NOMO-1 treated with dmso at 0.1 percent for 144 hours (cell line): ENCODE measurements around the gene KCTD12.

Source experiments
- DNase-seq: peaks from one replicate; lab custom pipeline; 2025; ENCODE audit not compliant: unreplicated experiment; lab: John Stamatoyannopoulos, UW

The KCTD12 gene

GRCh38 chr13:76888421-76888820 is 2.2 kb upstream of the KCTD12 start:
- DNase-seq = no peak

- no peak for DNase-seq
These were observed 915 bp upstream of the KCTD12 start for GRCh38 chr13:76887076-76887563.

GRCh38 chr13:76886005-76886291 is 257 bp downstream of the KCTD12 start:
- no peak for DNase-seq

DNA sequence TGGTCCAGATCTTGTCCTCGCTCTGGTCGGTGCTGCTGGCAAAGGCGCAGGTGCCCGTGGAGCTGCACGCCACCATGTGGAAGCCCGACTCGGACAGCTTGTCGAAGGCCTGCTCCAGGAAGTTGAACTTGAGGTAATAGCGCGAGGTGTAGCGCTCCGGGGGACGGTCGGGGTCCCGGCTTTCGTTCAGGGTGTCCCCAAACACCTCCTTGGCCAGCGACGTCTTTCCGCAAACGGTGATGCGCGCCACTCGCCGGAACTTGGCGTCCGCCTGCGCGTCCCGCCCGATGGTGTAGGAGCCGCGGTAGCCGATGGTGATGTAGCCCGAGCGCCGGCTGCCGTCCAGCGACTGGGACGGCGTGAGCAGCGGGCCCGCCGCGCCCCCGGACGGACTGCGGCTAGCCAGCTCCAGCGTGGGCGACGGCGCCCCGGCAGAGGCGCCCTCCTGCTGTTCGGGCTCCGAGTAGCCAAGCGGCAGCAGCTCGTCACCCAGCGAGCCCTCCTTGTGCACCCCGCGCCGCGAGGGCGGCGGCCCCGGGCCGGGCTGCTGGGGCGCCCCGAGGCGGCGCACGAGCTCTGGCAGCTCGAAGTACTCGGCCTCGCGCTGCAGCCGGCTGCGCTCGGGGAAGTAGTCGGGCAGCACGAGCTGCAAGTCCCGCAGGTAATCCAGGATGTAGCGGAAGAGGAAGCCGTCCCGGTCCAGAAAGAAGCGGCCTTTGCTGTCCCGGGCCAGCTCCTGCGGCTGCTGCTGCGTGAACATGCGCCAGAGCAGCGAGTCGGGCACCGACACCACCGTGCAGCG is 801 bp downstream of the KCTD12 start:
- peak; percentile 61 for DNase-seq

- DNase-seq = no peak
These were observed 1.4 kb downstream of the KCTD12 start for GRCh38 chr13:76884907-76885202.

DNA sequence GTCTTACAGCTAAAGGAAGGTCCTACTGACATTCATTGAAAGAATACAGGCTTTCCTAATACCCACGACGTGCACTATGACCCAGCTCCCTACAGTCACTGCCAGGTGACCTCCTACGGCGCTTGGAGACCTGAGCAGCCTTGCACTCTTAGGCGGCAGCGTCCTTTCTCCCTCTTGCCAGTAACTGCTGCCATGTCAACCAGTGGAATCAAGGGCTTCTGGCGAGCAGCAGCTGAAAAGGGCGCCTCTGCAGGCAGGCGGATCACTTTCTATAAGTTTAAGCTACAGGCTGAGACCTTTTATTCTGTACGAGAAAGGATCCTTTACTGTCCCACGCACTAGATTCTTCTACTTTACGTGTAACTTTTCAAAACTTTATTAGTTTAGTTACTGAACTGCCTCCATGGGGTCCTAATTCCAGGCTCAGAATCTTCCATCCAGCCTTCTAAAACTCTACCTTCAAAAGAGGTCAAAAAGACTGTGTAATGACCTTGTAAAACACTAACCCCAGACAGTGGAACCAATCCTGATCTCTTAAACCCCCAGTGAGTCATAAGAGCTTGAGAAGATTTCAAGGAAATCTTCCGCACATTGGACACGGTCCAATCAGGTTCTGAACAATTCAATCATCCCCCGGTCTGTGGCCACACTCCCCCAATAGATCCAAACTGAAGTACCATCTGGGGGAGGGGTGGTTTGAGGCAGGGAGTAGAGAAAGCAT is 1.9 kb downstream of the KCTD12 start:
- DNase-seq = no peak

DNA sequence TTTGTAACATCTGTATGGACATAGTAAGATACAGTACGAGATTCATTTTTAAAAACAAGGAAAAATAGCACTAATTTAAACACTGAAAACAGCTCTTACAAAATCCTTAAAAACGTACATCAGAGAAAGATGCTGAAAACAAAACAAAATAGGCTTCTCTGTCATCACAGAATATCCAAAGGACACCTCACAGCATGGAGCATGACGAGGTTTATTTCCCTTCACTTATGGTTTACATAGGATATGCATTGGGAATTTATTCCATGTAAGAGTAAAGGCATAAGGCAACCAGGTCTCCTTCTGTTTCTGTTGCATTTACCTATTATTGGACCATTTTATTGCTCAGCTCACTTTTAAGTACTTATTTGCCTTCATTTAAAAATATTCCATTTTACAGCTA is 3.0 kb downstream of the KCTD12 start:
- no peak for DNase-seq

DNA sequence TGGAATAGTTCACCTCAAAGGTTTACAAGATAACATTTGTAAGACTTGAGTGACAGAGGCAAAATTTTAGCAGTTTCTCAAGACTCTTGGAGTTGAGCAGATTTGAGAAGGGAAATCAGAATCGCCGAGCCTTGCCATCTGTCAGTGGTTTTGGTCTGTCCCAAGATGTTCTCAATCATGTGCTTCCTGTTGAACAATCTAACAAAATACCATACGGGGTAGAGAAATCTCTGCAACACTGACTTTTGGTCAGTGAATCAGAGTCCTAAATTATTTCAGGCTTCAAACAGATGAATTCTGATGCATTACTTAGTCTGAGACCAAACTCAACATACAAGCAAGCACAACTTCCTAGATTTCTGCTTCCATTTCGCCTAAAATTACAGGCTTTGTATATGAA is 3.8 kb downstream of the KCTD12 start:
- peak; percentile 69 for DNase-seq

DNA sequence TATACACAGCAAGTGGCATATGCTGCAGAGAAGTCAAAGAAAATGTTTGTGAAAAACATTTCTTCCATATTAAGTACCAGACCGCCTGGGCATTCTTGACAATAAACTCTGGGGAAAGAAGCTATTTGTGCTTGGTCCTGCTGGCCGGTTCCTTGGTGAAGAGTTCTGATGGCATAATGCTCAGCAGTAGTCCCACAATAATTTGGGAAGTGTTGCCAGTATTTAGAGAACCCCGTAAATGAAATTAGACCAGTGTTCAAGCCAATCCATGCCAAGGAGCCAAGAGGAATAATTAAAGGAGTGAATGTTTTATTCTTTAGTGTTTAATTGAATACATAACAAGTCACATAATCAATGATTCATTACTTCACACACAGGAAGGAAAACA is 6.3 kb downstream of the KCTD12 start:
- no peak for DNase-seq

DNA sequence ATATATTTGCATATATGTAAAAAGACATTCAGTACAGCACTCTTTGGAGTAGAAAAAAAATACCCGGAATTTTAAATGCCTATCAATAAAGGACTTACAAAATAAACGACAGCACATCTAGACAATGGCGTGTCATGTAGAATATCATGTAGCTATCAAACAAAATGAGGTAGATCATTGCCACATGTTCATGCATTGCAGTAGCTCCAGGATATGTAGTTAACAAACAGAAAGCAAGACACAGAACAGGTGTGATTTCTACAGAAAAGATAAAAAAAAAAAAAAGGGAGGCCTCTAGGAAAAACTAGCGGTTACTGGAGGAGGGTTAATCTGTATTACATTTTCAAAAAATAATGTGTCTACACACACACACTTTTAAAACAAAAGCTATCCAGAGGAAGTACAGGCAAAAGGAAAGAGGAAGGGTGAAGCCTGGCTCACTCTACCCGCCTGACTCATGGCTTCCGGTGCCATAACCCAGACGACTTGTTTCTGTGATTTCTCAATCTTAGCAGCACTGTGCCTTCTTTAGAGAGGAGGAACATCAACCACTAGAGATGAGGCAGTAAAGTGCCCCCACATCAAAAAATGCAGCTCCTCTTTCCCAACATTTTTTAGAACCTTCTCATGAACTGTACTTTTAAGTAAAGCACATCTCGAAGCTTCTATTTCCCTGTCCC is 6.9 kb downstream of the KCTD12 start:
- peak; percentile 93 for DNase-seq

DNA sequence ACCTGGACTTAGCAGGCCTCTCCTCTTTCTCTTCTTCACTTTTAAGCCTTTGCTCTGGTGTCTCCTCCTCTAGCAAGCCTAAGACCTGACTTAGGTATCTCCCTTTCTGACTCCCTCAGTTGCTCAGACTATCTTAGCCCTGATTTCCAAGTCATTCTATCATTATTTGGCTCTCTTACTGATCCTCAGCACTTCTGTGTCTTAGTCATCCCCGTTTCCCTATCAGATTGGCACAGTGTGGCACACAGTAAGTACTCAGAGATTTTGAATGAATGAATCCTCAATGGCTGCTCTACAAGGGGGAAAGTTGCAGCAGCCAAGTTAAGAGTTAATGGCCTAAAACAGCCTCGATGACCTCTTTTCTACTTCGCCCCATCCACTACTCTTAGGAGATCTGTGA is 8.2 kb downstream of the KCTD12 start:
- DNase-seq = no peak

DNA sequence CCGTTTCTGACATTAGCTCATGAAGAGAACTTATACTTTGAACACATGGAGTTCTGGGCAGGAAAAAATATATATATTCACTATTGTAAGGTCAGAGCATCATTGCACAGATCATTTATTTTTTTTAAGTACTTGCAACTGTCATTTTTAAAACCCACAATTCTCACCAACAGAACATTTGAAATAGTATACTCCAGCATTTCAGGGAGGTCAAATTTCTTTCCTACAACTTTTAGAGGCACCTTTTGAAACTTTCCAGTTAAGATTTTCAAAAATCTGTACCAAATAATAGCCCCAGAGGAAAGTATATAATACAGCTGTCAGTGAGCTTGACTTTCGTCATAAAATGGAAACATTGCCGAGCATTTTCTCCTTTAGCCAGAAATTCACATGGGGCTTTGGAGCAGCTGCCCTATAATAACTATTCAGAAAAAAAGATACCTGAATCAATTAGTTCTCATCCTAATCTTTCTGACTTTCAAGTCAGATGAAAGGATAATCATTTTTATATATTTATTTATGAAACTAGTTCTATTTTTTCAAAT is 10.9 kb downstream of the KCTD12 start:
- no peak for DNase-seq

- DNase-seq = peak; percentile 47
These were observed 11.7 kb downstream of the KCTD12 start for GRCh38 chr13:76874479-76874878.

DNA sequence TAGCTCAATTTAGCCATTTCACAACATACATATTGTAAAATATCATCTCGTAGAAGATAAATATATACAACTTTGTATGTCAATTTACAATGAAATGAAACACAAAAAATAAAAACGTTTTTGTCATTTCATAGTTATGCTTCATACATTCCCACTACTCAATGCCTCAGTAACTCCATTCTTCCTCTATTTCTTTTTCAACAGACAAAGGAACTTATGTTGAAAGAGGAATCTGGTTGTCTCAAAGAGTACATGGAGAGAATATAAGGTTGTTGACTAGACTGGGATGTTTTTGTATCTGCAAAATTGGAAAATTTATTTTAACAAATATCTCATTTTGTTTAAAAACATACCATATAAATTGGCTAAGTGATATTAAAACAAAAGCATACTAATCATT is 12.8 kb downstream of the KCTD12 start:
- DNase-seq = no peak

DNA sequence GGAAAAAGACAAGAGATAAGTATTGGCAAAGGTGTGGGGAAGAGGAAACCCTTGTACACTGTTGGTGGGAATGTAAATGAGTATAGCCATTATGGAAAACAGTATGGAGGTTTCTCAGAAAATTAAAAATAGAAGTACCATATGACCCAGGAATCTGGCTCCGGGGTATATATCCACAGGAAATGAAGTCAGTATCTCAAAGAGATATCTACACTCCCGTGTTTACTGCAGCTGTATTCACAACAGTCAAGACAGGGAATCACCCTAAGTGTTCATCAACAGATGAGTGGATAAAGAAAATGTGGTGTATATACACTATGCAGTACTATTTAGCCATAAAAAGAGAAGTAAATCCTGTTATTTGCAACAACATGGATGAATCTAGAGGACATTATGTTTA is 13.5 kb downstream of the KCTD12 start:
- DNase-seq = no peak

- no peak for DNase-seq
These were observed 14.8 kb downstream of the KCTD12 start for GRCh38 chr13:76871432-76871831.

DNA sequence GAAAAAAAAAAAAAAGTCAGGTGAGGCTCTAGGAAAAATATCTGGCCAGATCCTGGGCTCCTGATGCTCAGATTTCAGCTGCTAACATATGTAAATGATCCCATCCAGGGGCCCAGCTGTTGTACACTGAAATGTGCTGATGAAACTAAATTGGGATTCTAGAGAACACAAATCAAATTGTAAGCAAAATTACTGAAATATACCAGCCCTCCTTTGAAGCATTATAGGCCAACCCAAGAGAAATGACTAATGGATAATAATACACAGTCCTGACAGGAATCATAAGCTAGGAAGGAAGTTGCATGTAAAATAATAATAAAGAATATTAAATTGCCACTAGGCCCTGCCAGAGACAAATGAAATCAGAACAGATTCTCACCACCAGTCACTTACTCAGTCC is 17.8 kb downstream of the KCTD12 start:
- DNase-seq = no peak

DNA sequence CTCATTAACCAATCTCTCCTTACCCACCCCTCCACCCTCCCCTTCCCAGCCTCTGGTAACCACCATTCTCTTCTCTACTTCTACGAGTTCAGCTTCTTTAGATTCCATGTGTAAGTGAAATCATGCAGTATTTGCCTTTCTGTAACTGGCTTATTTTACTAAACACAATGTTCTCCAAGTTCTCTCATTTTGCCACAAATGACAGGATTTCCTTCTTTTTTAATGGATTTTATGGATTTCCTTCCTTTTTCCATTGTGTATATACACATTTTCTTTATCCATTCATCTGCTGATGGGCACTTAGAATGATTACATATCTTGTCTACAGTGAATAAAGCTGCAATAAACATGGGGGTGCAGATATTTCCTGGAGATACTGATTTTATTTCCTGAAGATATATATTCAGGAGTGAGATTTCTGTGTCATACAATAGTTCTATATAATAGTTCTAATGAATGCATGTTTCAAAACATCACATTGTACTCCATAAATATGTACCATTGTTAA is 20.2 kb downstream of the KCTD12 start:
- DNase-seq = no peak

GRCh38 chr13:76865109-76865508 is 21.1 kb downstream of the KCTD12 start:
- DNase-seq = no peak

DNA sequence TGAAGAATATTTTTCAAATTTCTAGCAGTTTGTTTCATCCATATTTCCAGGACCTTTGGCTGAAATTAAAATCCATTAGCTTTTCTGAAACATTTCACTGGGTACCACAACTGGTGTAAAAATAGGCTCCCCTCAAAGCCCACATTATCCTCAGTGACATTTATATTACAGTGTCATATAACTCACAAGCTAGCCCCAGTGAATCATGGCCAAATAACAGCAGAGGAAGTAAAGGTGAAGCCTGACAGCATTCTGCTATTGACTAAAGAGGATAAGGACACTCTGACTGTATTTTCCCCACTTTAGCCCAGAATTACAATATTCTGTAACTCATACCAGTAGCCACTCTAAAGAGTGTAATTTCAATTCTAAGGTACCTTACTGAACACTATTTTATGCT is 21.9 kb downstream of the KCTD12 start:
- DNase-seq = no peak

DNA sequence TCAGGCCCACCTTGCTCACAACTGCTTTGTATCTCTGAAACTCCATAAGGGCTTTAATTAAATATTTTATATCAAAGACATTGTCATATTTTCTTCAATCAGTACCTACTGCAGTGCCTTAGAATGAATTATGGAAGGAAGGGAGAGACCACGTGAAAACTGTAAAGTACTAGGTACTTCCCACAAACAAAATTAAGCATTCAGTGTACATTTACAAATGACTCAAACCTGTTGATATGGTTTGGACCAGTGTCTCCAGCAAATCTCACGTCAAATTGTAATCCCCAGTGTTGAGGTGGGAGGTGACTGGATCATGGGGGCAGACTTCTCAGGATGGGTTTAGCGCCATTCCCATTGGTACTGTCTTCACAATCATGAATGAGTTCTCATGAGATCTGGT is 23.2 kb downstream of the KCTD12 start:
- DNase-seq = no peak

- no peak for DNase-seq
These were observed 24.3 kb downstream of the KCTD12 start for GRCh38 chr13:76861859-76862258.
